HepG2 (cell line): ENCODE data around the gene CDH19. TPM values are rescaled to one million over a fixed set of nuclear protein-coding genes. Genes with fewer than 3 reads are reported as not detected.

ENCODE experiments used
- ATAC-seq: fragments of 200-7000 bp; cut with Tn5 transposase; 3 replicates; pipeline ENCODE4 v1.9.1; 2020; ENCODE audit warnings: mild to moderate bottlenecking, moderate library complexity
- BruUV-seq: library from RNA; stranded (reverse); fragments of 400-500 nt; replicated peaks from 2 replicates; lab custom pipeline; 2021; lab: Mats Ljungman, UMichigan
- CTCF ChIA-PET: fragments of 300-600 bp; formaldehyde crosslinking; extraction: SDS; loops from one replicate; lab custom pipeline; 2021; ENCODE audit warnings: low total read pairs, inconsistent platforms, low intra/inter-chr PET ratio; lab: Yijun Ruan, JAX
- POLR2A ChIA-PET: fragments of 350-600 bp; sonication (Branson Sonifier 250); formaldehyde crosslinking; loops from one replicate; lab custom pipeline; 2020; ENCODE audit warnings: antibody characterized with exemption, inconsistent platforms; lab: Yijun Ruan, JAX
- DNase-seq: peaks from one replicate; pipeline ENCODE4 v3.0.0-alpha.2; 2015; ENCODE audit warnings: low spot score
- FAIRE-seq: peaks from 3 replicates; lab custom pipeline; 2011; peaks lifted over from hg19 to GRCh38; lab: Jason Lieb, UNC
- H2AFZ ChIP-seq: one replicate; pipeline ENCODE4 v1.6.1; 2011; ENCODE audit warnings: low read length, inconsistent platforms
- H3K27ac ChIP-seq: fragments of 300-600 bp; 3 replicates; pipeline ENCODE4 v1.8.0; 2011; ENCODE audit warnings: mixed run types, mild to moderate bottlenecking, mixed read lengths, low read length, inconsistent platforms; ENCODE audit not compliant: insufficient read depth; ENCODE audit errors: extremely low read length
- H3K27me3 ChIP-seq, 2 experiments: fragments of 200-600 bp in 1 of 2; 2 replicates in 1 of 2; 3 replicates in 1 of 2; pipeline versions ENCODE4 v1.6.0 to v1.8.0; 2011; ENCODE audit warnings: low read length in 2 of 2, mild to moderate bottlenecking in 2 of 2, moderate library complexity in 2 of 2, inconsistent platforms in 1 of 2; ENCODE audit not compliant: insufficient read depth in 2 of 2, control insufficient read depth in 1 of 2
- H3K36me3 ChIP-seq, 2 experiments: fragments of 200-600 bp in 1 of 2; replicated peaks in 1 of 2; 2 replicates in 1 of 2; 3 replicates in 1 of 2; pipeline versions ENCODE4 v1.5.1 to v1.8.0; 2011; ENCODE audit warnings: low read length in 2 of 2, inconsistent platforms in 1 of 2; ENCODE audit not compliant: insufficient read depth in 2 of 2, control insufficient read depth in 1 of 2
- H3K4me1 ChIP-seq: 2 replicates; pipeline ENCODE4 v1.5.1; 2012; ENCODE audit warnings: low read length, inconsistent platforms; ENCODE audit not compliant: insufficient read depth
- H3K4me2 ChIP-seq: 2 replicates; pipeline ENCODE4 v1.6.0; 2011; ENCODE audit warnings: low read depth, low read length, inconsistent platforms
- H3K4me3 ChIP-seq, 3 experiments: fragments of 200-600 bp in 1 of 3; sonication (generic), shearing (Covaris generic) in 1 of 3; replicated peaks in 1 of 3; 2 replicates each; pipeline ENCODE4 v1.5.1; 2011 to 2016; ENCODE audit warnings: low read length in 3 of 3, inconsistent platforms in 2 of 3, low read depth in 2 of 3, mild to moderate bottlenecking in 2 of 3, control low read depth in 1 of 3, mixed read lengths in 1 of 3; ENCODE audit not compliant: insufficient read depth in 1 of 3
- H3K79me2 ChIP-seq: one replicate; pipeline ENCODE4 v1.6.1; 2011; ENCODE audit warnings: low read length, inconsistent platforms; ENCODE audit not compliant: insufficient read depth
- H3K9ac ChIP-seq: 2 replicates; pipeline ENCODE4 v1.6.0; 2011; ENCODE audit warnings: mild to moderate bottlenecking, low read depth, low read length, inconsistent platforms; ENCODE audit not compliant: insufficient read depth
- H3K9me3 ChIP-seq: 2 replicates; pipeline ENCODE4 v1.5.1; 2012; ENCODE audit warnings: mild to moderate bottlenecking, low read length
- H4K20me1 ChIP-seq: 2 replicates; pipeline ENCODE4 v1.6.0; 2011; ENCODE audit warnings: inconsistent platforms, mild to moderate bottlenecking, low read length, moderate library complexity; ENCODE audit not compliant: insufficient read depth
- CTCF ChIP-seq: sonication (generic); formaldehyde crosslinking; IDR thresholded peaks from 2 replicates; pipeline ENCODE4 v1.5.0; 2020; ENCODE audit warnings: mild to moderate bottlenecking, missing genetic modification reagents, moderate library complexity
- FOXA3 ChIP-seq: IDR thresholded peaks from 2 replicates; pipeline ENCODE4 v1.6.1; 2016; ENCODE audit warnings: missing genetic modification reagents, missing compliant biosample characterization
- SMC3 ChIP-seq: IDR thresholded peaks from 2 replicates; pipeline ENCODE4 v1.6.1; 2011; ENCODE audit warnings: low read length, improper control_type of control experiment
- SNRNP70 ChIP-seq: fragments of 200-400 bp; formaldehyde crosslinking; IDR thresholded peaks from 2 replicates; pipeline ENCODE4 v1.6.1; 2017; ENCODE audit warnings: mild to moderate bottlenecking, low read depth, low read length, moderate library complexity
- STAG1 ChIP-seq: sonication (generic); formaldehyde crosslinking; IDR thresholded peaks from 2 replicates; pipeline ENCODE4 v1.4.0; 2020; ENCODE audit warnings: missing genetic modification reagents
- ZNF234 ChIP-seq: sonication (generic); formaldehyde crosslinking; conservative IDR thresholded peaks from 2 replicates; pipeline ENCODE4 v1.5.1; 2020; ENCODE audit warnings: mild to moderate bottlenecking, missing genetic modification reagents
- ZNF30 ChIP-seq: sonication (generic); formaldehyde crosslinking; IDR thresholded peaks from 2 replicates; pipeline ENCODE4 v1.5.0; 2020; ENCODE audit warnings: mild to moderate bottlenecking, missing genetic modification reagents
- ZNF337 ChIP-seq: sonication (generic); formaldehyde crosslinking; IDR thresholded peaks from 2 replicates; pipeline ENCODE4 v1.5.1; 2020; ENCODE audit warnings: missing genetic modification reagents, low read depth, mild to moderate bottlenecking, borderline replicate concordance
- ZNF839 ChIP-seq: sonication (generic); formaldehyde crosslinking; IDR thresholded peaks from 2 replicates; pipeline ENCODE4 v1.4.0; 2020; ENCODE audit warnings: missing genetic modification reagents, mild to moderate bottlenecking, borderline replicate concordance
- WGBS: methylation state at CpG from one replicate; pipeline ENCODE4 v1.1.6; 2017; ENCODE audit warnings: low lambda C conversion rate; 5-methylcytosine and 5-hydroxymethylcytosine counted together
- in situ Hi-C: cut with HindIII; loops from 2 replicates; pipeline ENCODE4 v1.10.0; 2017; ENCODE audit warnings: low pct_unique_long_range_greater_than_20kb; ENCODE audit not compliant: extremely low pct_ligation_motif_present
- intact Hi-C: fragments of 100-400 bp; cut with micrococcal nuclease; formaldehyde crosslinking; loops from one replicate; pipeline ENCODE4 v1.10.0; 2022; ENCODE audit not compliant: unreplicated experiment
- polyA plus RNA-seq, 8 experiments: library from polyadenylated mRNA; depleted of rRNA in 3 of 8; stranded (reverse) in 7 of 8; unstranded in 1 of 8; fragments of >200 nt; fragmentation: Illumina TruSeq in 4 of 8; extraction: Trizol in 4 of 8; gene quantifications; 2 replicates each; pipeline versions ENCODE4 v1.2.1 to v1.2.3, GENCODE V29; 2011 to 2016; ENCODE audit warnings: low read depth in 4 of 8, missing spikeins in 1 of 8, mixed read lengths in 1 of 8; ENCODE audit not compliant: insufficient read depth in 1 of 8
- total RNA-seq, 5 experiments: library from RNA; depleted of rRNA; stranded (reverse); fragments of >200 nt; fragmentation: Illumina TruSeq; extraction: Trizol; gene quantifications; 2 replicates each; pipeline ENCODE4 v1.2.3, GENCODE V29; 2016; ENCODE audit warnings: low read depth in 1 of 5

The CDH19 gene
- total and polyA plus RNA-seq, 2 of the 13 experiments (the other 11 are each of a cell fraction or from before 2014, with no cell fraction given), result not detected

- intact Hi-C loops, result loop anchor here (1.0 kb wide), 1 partner anchor 56 kb away; no protein-coding TSS in a partner anchor
- WGBS, result 0% methylated on average over 2 of the region's 4 CpGs
Measured at GRCh38 chr18:66616523-66616983, 12.7 kb upstream of the CDH19 start.

More at GRCh38 chr18:66616523-66616983, 12.7 kb upstream of the CDH19 start:
- no peaks in the 10 kb centered on the region for H3K36me3 ChIP-seq
- no peak overlapping the region for H3K4me3 ChIP-seq
- ChIA-PET POLR2A (no interaction called here), CTCF (interaction anchor here (2.4 kb wide), 1 partner anchor 56 kb away, joined by 8 read pairs; no protein-coding TSS in a partner anchor)
- H3K9me3 ChIP-seq, result no peaks in the 10 kb centered on the region
- H2AFZ ChIP-seq, result no peak overlapping the region
- in situ Hi-C loops, result no loop called here
- FAIRE-seq (no peak), ATAC-seq (peak; percentile 99), DNase-seq (peak; percentile 35)
- no peaks in the 10 kb centered on the region for H4K20me1 ChIP-seq
- H3K27ac ChIP-seq, result no peak overlapping the region
- no peaks in the 10 kb centered on the region for H3K79me2 ChIP-seq
- no peak overlapping the region; the same call in 1 of the 2 replicates for H3K4me2 ChIP-seq
- no peaks in the 10 kb centered on the region for H3K27me3 ChIP-seq
- TF ChIP-seq STAG1 (CRISPR knock-in tag) (peak; percentile 39; the same call in 1 of the 2 replicates), ZNF234 (no peak), ZNF839 (CRISPR knock-in tag) (no peak), ZNF30 (CRISPR knock-in tag) (no peak), SMC3 (0 out of 2 replicates have a peak, but pooled peaks have one; percentile 7), ZNF337 (no peak), SNRNP70 (no peak), CTCF (CRISPR knock-in tag) (peak; percentile 59), FOXA3 (0 out of 2 replicates have a peak, but pooled peaks have one; percentile 14)
- no peaks in the 10 kb centered on the region for H3K4me1 ChIP-seq
- no TSS peak for BruUV-seq
- H3K9ac ChIP-seq, result no peak overlapping the region
